NCI-H748 treated with DMSO at 0.1 percent for 48 hours (cell line): ENCODE data around the gene SLC6A5.

Experiments used
- DNase-seq: peaks from one replicate; lab custom pipeline; 2025; lab: John Stamatoyannopoulos, UW

SLC6A5 gene

DNA sequence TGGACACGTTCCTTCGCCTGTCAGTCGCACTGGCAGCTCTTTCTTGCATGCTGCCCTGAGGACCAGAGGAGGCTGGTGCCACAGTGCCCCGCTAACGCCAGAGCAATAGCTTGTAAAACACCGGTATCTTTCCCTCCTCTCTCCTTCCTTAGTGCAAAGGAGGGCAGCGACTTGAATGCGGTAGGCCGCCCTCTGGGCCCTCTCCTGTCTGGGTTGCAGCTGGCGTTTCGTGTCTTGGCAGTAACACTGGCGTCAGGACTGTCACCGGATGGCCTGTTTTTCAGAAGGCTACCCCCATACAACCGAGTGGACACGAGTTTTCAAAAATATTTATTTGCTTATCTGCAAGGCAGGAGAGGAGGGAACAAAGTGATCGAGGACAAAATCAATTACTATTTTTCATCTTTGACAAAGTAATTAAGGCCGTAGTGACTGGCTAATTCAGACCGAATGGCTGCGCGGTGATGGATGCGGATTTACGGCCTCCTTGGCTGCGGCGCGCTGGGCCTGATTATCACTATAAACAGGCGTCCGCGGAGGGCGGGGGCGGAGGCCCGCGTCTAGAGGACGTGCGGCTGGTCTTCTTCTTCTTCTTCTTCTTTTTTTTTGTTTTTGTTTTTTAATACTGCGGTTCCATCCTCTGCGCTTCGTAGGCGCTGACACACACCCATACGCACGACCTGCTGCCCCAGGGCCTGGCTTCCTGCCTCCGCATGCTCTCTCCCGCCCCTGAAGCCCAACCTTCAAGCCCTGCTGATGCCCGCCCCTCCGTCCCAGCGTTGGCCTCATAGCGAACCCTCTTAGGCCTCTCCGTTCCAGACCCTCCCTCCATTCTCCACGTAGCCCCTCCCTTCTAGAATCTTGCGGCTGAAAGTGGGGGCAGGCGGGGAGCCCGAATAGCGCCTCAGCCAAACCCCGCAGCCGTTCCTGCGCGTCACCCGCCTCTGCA, 2.9 kb upstream of the SLC6A5 start:
- DNase-seq = no peak

DNA sequence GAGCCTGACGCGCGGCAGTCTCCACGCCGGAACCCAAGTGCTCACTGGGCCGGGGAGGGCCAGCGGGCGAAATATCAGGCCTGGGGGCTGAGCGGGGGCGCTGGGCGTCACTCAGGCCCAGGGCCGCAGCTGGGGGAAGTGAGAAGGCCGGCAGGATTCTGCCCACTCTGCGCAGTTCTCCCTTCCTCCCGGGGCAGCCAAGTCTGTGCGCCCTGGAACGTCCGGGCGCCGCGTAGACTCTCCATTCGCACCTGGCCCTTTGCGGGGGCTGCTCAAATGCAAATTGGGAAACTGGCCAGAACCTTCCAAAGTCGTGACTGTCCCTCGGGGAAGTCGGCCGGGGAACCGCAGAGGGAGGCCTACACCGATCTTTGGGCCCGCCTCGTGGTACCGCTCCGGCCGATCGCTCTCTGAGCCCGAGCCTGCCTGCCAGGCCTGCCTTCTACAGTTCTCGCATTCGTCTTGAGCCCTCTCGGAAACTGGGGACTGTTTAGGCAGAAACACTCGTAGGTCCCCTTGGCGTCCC, 2.2 kb upstream of the SLC6A5 start:
- no peak for DNase-seq

DNA sequence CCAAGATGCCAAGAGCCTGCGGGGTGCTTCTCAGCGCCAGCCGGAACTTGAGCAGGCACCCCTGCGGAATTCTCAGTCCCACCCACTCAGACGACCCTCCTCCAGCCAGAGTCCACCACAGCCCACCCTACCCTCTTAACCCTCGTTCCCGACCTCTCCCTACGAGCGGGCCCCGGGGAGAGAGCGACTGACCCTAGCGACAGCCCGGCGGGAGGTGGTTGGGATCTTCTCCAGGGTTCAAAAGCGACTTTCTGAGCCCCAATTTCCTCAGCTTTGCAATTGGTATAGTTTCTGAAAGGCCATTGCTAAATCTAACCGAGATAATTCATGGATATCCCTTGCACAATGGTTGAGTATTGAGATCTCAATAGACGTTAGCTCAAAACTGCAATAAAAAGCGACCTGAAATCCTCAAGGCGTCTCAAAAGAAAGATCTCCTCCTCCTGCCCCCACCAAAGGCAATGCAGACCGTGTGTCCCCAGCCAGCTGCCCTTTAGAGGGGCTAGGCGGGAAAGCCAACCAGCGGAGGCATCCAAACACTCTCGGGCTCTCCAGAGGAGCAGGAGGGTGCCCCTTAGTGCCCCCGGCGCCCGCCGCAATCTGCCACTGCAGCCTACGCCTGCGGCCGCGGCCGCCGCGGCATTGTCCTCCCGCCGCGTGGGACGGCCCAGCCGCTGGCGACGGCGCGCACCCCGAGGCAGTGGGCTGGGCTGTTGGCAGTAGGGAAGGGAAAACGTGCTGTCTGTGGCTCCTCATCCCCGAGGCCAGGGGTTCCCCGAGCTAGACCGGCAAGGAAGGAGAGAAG, 1.5 kb upstream of the SLC6A5 start:
- DNase-seq = no peak

DNA sequence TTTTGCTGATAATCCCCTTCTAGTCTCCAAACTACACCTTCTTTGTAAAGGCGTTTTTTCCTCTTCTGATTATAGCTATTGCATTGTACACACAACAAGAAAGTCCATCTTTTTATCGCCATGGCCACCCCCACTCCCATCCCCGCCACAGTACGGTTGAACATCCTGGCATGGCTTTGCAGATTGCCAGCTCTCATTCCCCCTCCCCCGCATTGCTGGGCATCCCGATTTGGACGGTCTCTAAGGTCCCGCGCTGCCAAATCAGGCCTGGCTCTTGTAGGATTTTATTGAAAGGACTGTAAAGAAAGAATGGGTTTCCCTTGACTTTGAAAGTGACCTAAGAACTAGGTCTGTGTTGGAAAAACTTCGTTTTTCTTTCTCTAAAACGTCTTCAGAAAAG, 916 bp upstream of the SLC6A5 start:
- no peak for DNase-seq

GRCh38 chr11:20600020-20600346, 575 bp downstream of the SLC6A5 start:
- no peak for DNase-seq

DNA sequence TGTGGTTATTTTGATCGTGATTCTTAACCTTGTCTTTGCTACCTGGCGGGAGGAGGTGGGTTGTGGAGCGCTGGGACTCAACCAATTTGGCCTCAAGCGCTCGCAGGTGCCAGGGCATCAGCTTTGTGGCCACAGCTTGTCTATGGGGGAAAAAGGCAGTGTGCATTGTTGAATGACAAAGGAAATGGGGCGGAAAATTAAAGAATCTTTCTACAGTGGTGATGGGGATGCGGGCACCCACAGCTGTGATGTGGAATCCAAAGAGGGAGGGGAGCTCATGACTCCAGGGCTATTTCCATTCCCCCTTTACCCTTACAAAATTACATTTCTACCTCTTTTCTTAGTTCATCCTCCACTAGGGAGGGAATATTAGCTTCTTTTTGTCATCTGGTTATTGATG, 1.1 kb downstream of the SLC6A5 start:
- no peak for DNase-seq

GRCh38 chr11:20601221-20601914, 2.0 kb downstream of the SLC6A5 start:
- DNase-seq = no peak

GRCh38 chr11:20604295-20604803, 4.9 kb downstream of the SLC6A5 start:
- no peak for DNase-seq

DNA sequence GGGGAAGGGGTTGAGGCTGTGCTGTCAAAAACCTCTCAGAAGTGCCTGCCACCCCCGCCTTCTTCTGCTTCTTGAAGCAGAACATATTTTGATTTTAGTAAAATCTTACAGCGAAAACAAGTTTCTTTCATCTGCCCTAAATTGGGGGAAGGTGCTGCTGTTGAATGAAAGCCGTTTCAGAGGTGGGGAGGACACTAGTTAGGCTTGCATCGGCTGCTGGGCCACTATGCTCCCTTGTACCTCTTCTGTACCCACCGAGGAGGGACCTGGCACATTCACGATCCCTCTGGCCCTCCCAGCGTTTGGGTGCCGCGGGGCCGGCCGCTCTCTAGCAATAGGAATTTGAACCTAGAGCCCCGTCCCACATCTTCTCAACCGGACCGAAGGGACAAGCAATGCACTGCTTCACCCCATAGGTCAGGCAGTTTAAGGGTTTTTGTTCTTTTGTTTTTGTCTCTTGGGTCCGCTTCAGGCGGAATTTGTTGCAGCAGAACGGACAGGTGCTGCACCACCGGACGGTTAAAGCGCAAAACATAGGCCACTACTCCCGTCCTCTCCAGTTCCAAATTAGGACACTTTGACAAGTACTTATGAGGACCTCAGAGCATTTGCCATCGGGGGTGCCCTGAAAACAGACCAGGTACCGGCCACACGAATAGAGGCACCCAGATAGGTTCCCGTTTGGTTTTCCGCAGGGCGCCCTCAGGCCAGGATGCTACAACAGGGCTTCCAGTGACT, 5.6 kb downstream of the SLC6A5 start:
- no peak for DNase-seq

GRCh38 chr11:20605602-20606091, 6.2 kb downstream of the SLC6A5 start:
- DNase-seq = no peak

GRCh38 chr11:20608934-20609333, 9.5 kb downstream of the SLC6A5 start:
- DNase-seq = no peak

GRCh38 chr11:20609727-20610707, 10.6 kb downstream of the SLC6A5 start:
- peak; percentile 91 for DNase-seq

DNA sequence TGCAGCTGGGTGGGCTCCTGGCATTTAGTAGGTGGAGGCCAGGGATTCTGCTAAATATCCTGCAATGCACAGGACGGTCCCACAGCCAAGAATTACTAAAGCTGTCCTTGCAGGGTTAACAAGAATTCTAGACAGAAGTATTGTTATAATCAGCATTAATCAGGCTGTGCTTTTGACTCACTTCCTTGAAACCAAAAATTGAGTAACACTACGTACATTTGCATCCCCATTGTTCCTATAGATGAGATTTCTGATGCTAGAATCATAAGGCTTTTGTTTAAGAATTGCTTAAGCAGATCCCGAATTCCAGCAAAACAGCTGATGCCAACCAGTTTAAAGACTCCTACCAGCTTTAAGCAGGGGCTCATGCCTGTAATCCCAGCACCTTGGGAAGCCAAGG, 11.4 kb downstream of the SLC6A5 start:
- DNase-seq = no peak

GRCh38 chr11:20611445-20611844, 12.0 kb downstream of the SLC6A5 start:
- no peak for DNase-seq

DNA sequence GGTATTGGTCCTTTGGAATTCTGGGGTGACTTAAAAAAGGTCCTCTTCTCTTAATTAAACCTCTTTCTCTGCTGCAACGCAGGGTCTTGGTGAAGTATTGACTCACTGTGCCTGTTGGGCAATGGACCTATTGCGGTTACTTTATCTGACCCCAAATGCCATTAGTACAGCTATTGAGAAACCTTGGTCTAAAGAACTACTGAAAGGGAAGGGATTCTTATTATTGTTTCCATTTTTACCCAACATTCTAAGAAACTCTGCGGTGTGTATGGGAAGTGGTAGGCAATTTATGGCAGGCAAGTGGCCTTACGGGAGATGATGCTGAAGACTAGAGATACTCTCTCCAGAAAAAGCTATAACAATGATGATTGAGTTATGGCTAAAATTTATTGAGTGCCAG, 12.5 kb downstream of the SLC6A5 start:
- DNase-seq = no peak

GRCh38 chr11:20612416-20612815, 13.0 kb downstream of the SLC6A5 start:
- no peak for DNase-seq

GRCh38 chr11:20616920-20617319, 17.5 kb downstream of the SLC6A5 start:
- DNase-seq = no peak

DNA sequence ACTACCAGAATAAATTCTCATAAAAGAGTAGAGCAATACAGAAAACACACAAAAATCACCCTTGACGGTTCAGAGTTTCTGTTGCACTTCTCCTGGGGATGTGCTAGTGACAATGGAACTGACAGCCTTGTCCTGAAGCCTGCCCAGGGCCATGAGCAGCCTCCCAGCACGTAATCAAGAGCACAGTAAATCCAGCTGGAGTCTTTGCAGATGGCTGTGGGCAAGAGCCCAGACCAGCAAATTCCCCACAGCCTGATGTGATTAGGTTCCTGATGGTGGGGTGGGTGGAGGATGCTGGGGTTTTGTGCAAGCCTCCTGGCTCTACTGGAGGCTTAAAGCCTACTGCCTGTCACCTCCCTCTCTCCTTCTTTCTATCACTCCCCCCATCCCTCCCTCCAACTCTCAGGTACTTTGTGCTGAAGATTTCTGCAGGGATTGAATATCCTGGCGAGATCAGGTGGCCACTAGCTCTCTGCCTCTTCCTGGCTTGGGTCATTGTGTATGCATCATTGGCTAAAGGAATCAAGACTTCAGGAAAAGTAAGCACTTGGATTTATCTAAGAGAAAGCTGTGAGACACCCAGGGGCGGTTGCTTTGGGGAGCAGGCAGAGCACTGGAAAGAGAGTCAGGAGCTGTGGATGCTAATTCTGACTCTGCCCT, 18.1 kb downstream of the SLC6A5 start:
- no peak for DNase-seq

- no peak for DNase-seq
Measured at GRCh38 chr11:20618083-20618482, 18.7 kb downstream of the SLC6A5 start.

DNA sequence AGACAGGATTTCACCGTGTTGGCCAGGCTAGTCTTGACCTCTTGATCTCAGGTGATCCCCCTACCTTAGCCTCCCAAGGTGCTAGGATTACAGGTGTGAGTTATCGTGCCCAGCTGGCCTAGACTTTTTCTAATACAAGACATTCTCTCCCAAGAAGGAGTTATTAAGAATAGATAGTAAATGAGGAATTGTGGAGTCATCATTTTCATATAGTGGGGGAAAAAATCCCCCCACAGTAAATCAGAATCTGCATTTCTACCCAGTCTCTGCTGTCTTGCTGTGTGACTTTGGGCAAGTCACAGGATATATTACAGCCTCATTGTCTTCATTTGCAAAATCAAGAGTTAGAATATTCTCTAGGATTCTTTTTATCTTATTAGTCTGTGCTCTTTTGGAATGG, 21.6 kb downstream of the SLC6A5 start:
- no peak for DNase-seq
